Stomach (tissue), 9 donors: ENCODE results near the gene APRT. TPM values are rescaled to one million over a fixed set of nuclear protein-coding genes. Genes with fewer than 3 reads are reported as not detected.
A peak's percentile ranks its signal among the peaks of the same experiment; 100 is the strongest.

ENCODE experiments used
- DNase-seq, 2 donors: peaks; one replicate each; pipeline versions ENCODE4 v3.0.0 to v3.0.0-alpha.2; 2013 to 2019
- H3K27ac ChIP-seq, 5 donors: fragments of 200-600 bp in 4 of 5; sonication (generic) in 4 of 5; one replicate each; pipeline ENCODE4 v1.5.1; 2013 to 2019; ENCODE audit warnings: mild to moderate bottlenecking in 1 of 5, moderate library complexity in 1 of 5
- H3K27me3 ChIP-seq, 3 donors: fragments of 200-600 bp; sonication (generic); one replicate each; pipeline ENCODE4 v1.5.1; 2017 to 2019; ENCODE audit warnings: mixed run types in 1 of 3
- H3K36me3 ChIP-seq, 4 donors: fragments of 200-600 bp; sonication (generic); 1 replicate in 3 of 4; 2 replicates in 1 of 4; pipeline ENCODE4 v1.5.1; 2016 to 2019
- H3K4me1 ChIP-seq, 4 donors: fragments of 200-600 bp; sonication (generic); one replicate each; pipeline ENCODE4 v1.5.1; 2016 to 2019
- H3K4me3 ChIP-seq, 4 donors: fragments of 200-600 bp; sonication (generic) in 3 of 4; one replicate each; pipeline ENCODE4 v1.5.1; 2016 to 2019; ENCODE audit warnings: mild to moderate bottlenecking in 1 of 4
- H3K9me3 ChIP-seq, 4 donors: fragments of 200-600 bp; sonication (generic); one replicate each; pipeline ENCODE4 v1.5.1; 2016 to 2019
- EP300 ChIP-seq: sonication (generic); formaldehyde crosslinking; IDR thresholded peaks from one replicate; pipeline ENCODE4 v1.6.1; 2017; ENCODE audit warnings: antibody characterized with exemption
- POLR2A ChIP-seq, 4 donors: fragments of 450-650 bp; IDR thresholded peaks; one replicate each; pipeline ENCODE4 v1.6.1; 2016; ENCODE audit warnings: antibody characterized with exemption in 4 of 4, control low read depth in 2 of 4, mild to moderate bottlenecking in 1 of 4, moderate library complexity in 1 of 4
- POLR2AphosphoS5 ChIP-seq, 3 donors: sonication (generic); formaldehyde crosslinking; IDR thresholded peaks; one replicate each; pipeline ENCODE4 v1.6.1; 2016; ENCODE audit warnings: antibody characterized with exemption in 3 of 3
- WGBS, 5 donors: extraction: QIAGEN DNeasy Blood & Tissue Kit in 3 of 5; methylation state at CpG; one replicate each; pipeline versions ENCODE4 v1.1.5 to v1.1.7; 2013 to 2018; 5-methylcytosine and 5-hydroxymethylcytosine counted together
- intact Hi-C: fragments of 100-400 bp; cut with DNase I; formaldehyde crosslinking; loops from one replicate; pipeline ENCODE4 v1.15.1; 2023; ENCODE audit warnings: low total_unique reads
- polyA plus RNA-seq, 3 donors: library from polyadenylated mRNA; stranded (reverse); fragments of 200-250 nt; gene quantifications; one replicate each; pipeline ENCODE4 v1.2.3, GENCODE V29; 2013
- total RNA-seq, 5 donors: library from RNA; depleted of rRNA; stranded (reverse); fragments of >200 nt; gene quantifications; one replicate each; pipeline versions ENCODE4 v1.1.0 to v1.2.3, GENCODE V29; 2014 to 2016
- TF ChIP-seq, protein P1 (sequence below), 7 experiments: fragments of 450-650 bp in 4 of 7; fragments of 200-600 bp in 3 of 7; sonication (generic) in 3 of 7; IDR thresholded peaks; one replicate each; pipeline ENCODE4 v1.5.1; 2016 to 2019; ENCODE audit warnings: antibody characterized with exemption in 7 of 7, control low read depth in 2 of 7, mild to moderate bottlenecking in 1 of 7
- donor health status: healthy with polysubstance abuse.
- donor health status: Bipolar disorder and iron deficiency.
- donor health status: healthy.

APRT gene
- total and polyA plus RNA-seq, 8 donors: 18.1 to 340 (median 232) TPM

DNA sequence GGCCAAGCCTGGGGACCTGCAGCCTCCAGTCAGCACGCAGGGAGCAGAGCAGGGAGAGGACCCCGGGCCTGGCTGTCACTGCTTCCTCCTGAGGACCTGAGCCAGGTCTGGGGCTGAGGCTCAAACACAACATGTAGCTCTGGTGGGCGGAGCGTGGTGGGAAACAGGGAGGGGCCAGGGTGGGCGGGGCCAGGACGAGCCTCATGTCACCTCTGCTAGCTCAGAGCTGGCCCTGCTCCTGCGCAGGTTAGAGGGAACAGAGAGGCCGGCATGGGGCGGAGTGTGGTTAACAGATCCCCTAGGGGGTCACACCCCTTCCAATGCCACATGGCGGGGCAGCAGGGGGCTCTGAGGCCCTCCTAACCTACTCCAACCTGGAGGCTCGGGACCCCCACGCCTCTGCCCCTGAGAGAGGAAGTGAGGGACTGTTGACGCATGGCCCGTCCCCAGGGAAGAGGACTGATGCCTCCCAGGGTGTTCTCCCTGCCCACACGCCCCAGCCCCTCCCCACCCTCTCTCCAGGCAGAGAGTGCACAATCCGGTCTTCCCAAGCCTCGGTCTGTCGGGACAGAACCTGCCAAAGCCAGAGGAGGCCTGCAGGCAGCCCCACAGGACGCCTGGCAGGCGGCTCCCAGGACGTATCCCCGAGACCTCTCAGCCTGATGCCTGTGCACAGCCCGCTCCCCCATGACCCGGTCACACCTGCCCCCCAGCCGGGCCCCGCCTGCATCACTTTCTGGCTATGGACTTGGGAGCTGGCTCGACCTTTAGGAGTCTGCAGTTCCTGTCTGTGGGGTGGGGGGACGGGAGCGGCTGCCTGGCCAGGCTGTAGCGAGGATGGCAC is 41.9 kb downstream of the APRT start:
- no peaks in the 10 kb centered on the region for H3K9me3 ChIP-seq
- 34 to 56% (median 46%) methylated on average over 17 to 30 of the region's 30 CpGs for WGBS, 5 donors
- DNase-seq: peak in 1 of 2 donors; percentile 88
- H3K4me3 ChIP-seq: peak overlapping the region; percentile 17 to 30 (median 22)
- TF ChIP-seq POLR2AphosphoS5 (IDR thresholded peaks at IDR 0.05) (no peak), POLR2A (IDR thresholded peaks at IDR 0.05) (no peak), EP300 (no peak)
- TF ChIP-seq, protein P1, sequence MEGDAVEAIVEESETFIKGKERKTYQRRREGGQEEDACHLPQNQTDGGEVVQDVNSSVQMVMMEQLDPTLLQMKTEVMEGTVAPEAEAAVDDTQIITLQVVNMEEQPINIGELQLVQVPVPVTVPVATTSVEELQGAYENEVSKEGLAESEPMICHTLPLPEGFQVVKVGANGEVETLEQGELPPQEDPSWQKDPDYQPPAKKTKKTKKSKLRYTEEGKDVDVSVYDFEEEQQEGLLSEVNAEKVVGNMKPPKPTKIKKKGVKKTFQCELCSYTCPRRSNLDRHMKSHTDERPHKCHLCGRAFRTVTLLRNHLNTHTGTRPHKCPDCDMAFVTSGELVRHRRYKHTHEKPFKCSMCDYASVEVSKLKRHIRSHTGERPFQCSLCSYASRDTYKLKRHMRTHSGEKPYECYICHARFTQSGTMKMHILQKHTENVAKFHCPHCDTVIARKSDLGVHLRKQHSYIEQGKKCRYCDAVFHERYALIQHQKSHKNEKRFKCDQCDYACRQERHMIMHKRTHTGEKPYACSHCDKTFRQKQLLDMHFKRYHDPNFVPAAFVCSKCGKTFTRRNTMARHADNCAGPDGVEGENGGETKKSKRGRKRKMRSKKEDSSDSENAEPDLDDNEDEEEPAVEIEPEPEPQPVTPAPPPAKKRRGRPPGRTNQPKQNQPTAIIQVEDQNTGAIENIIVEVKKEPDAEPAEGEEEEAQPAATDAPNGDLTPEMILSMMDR (IDR thresholded peaks at IDR 0.05): no peak
- H3K27ac ChIP-seq: peak overlapping the region in 4 of 5 donors; percentile 66 to 96 (median 76)
- peaks cover 0 to 5% (median 0%) of the 10 kb centered on the region in 4 donors for H3K36me3 ChIP-seq
- H3K4me1 ChIP-seq: peaks cover 80 to 100% (median 91%) of the 10 kb centered on the region in 4 donors
- no peaks in the 10 kb centered on the region for H3K27me3 ChIP-seq
- intact Hi-C loops: no loop called here

DNA sequence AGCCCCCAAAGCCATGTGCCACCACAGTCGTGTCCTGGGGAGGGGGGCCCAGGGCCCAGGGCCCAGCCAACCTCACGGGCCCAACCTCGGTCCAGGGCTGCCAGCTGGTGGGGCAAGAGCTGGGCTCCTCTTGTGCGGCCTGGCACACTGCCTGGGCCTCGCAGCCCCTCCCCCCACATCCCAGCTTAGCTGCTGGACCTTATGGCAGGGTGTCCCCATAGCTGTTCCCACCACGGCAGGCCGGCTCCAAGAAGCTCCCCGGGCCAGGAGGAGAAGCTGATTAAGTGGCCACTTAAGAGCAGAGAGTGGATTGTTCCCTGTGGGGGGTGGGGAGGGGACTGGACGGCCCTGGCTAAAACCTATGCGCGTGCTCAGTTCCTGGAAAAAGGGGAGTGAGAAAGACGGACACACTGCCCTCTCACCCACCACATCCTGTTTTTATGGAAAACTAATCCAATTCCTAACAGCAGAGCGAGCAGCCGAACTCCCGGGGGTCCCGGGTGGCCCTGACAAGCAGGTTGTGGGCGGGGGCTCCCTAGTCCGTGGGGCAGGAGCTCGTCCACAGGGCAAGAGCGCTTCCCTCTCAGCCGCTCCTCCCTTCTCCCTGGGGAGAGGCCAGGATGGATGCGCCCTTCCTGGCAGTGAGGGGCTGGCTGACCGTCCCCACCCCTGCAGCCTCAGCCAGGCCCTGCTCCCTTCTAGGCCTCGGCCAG is 43.5 kb downstream of the APRT start:
- intact Hi-C loops: no loop called here
- 54 to 64% (median 63%) methylated on average over 15 to 24 of the region's 24 CpGs for whole genome bisulfite sequencing, 5 donors
- Histone ChIP-seq H3K9me3 (no peaks in the 10 kb centered on the region), H3K4me1 (peaks cover 78 to 99% (median 91%) of the 10 kb centered on the region in 4 donors), H3K36me3 (peaks cover 0 to 16% (median 0%) of the 10 kb centered on the region in 4 donors), H3K27ac (peak overlapping the region in 4 of 5 donors; percentile 67 to 96 (median 76)), H3K4me3 (peak overlapping the region in 2 of 4 donors; percentile 10 to 29), H3K27me3 (no peaks in the 10 kb centered on the region)
- DNase-seq: peak in 1 of 2 donors; percentile 85
- no peak for TF ChIP-seq POLR2A (IDR thresholded peaks at IDR 0.05)
- TF ChIP-seq EP300: no peak
- TF ChIP-seq, protein P1 (IDR thresholded peaks at IDR 0.05): no peak
- TF ChIP-seq POLR2AphosphoS5 (IDR thresholded peaks at IDR 0.05): no peak

DNA sequence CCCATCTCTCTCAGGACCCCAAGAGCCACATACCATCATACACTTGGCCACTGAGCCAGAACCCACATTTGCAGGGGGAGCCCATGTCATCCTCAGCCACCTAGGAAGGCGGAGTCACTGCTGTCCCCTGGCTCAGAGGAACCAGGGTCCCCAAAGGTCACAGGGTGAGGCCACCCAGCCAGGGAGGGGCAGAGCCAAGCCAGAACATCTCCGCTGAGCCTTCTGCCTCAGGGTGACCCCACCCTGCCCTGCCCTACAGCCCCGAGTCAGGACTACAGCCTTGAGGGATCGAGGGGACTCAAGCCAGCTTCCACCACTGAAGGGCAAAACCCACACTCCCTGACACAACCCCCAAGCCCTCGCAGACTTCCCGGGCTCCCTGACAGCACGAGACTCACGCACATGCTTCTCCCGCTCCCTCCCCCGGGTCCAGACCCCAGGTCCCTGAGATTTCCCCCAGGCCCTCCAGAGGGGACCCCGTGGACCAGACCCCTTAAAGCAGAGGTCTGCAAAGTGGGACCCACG is 44.1 kb downstream of the APRT start:
- Histone ChIP-seq H3K9me3 (no peaks in the 10 kb centered on the region), H3K4me3 (peak overlapping the region in 1 of 4 donors; percentile 29), H3K4me1 (peaks cover 75 to 99% (median 91%) of the 10 kb centered on the region in 4 donors), H3K27me3 (no peaks in the 10 kb centered on the region), H3K27ac (peak overlapping the region in 4 of 5 donors; percentile 67 to 96 (median 76)), H3K36me3 (peaks cover 0 to 22% (median 2%) of the 10 kb centered on the region in 4 donors)
- intact Hi-C loops: no loop called here
- no peak for DNase-seq
- WGBS, 5 donors: 73 to 87% (median 82%) methylated on average over 9 to 12 of the region's 12 CpGs
- TF ChIP-seq, protein P1 (IDR thresholded peaks at IDR 0.05): no peak
- TF ChIP-seq POLR2A (IDR thresholded peaks at IDR 0.05) (no peak), EP300 (no peak), POLR2AphosphoS5 (IDR thresholded peaks at IDR 0.05) (no peak)

DNA sequence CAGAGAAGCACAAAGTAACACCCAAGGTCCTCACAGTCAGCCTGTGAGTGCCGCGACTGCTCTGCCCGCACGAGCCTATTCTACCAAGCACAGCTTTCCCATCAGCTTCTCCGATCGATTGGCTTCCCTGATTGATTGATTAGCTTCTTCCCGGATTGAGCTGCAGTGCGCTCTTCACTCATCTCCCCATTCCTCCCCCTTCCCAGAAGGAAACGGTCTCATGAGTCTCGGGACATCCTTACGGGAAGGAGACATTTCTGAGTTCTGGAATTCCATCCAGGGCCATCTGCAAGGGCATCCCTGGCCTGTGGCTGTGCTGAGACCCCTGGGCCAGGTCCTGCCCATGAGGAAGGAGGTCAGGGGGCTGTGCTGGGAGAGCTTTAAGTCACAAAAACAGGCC is 44.8 kb downstream of the APRT start:
- TF ChIP-seq POLR2AphosphoS5 (IDR thresholded peaks at IDR 0.05) (no peak), POLR2A (IDR thresholded peaks at IDR 0.05) (no peak), EP300 (no peak)
- TF ChIP-seq, protein P1 (IDR thresholded peaks at IDR 0.05): no peak
- intact Hi-C loops: no loop called here
- Histone ChIP-seq H3K27ac (peak overlapping the region in 4 of 5 donors; percentile 67 to 96 (median 76)), H3K4me1 (peaks cover 75 to 99% (median 91%) of the 10 kb centered on the region in 4 donors), H3K36me3 (peaks cover 0 to 22% (median 2%) of the 10 kb centered on the region in 4 donors), H3K9me3 (no peaks in the 10 kb centered on the region), H3K4me3 (no peak overlapping the region), H3K27me3 (no peaks in the 10 kb centered on the region)
- DNase-seq: no peak
- WGBS, 5 donors: 77 to 87% (median 85%) methylated on average over 11 of the region's 11 CpGs
